Measurements from ENCODE around the gene CBR4. TPM values are rescaled to one million over a fixed set of nuclear protein-coding genes. Genes with fewer than 3 reads are reported as not detected.

CBR4 gene
- total RNA-seq, 2 donors from 2014 or later = 39.0 to 55.6 TPM

DNA sequence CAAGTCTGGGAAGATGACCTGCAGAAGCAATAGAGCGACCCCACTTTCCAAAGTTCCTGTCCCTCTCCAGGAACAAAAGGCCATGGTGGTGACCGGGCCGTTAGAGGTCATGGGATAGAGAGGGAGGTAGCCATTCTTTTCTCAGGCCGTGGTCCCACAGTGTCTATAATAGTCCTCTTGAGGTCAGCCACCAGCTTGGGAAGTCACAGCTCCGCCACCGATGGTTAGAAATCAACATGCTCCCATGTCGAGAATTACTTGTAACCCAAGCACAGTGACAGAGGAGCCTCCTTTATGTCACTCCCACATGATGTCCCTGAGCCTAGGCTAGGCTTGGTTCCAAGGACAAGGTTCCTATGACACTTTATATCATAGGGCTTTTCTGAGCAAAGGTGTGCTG is 48.3 kb upstream of the CBR4 start:
- Histone ChIP-seq H3K4me1 (ENCODE audit: control insufficient read depth, insufficient read depth, low read length) (no peaks in the 10 kb centered on the region), H3K27me3 (ENCODE audit: control insufficient read depth, insufficient read depth, low read length, poor library complexity, severe bottlenecking) (no peaks in the 10 kb centered on the region), H3K36me3 (ENCODE audit: control insufficient read depth, insufficient read depth, low read length) (no peaks in the 10 kb centered on the region), H3K4me3 (ENCODE audit: low read length) (no peak overlapping the region), H3K27ac (ENCODE audit: low read depth, low read length) (no peak overlapping the region), H3K9ac (ENCODE audit: extremely low read depth, low read length, poor library complexity, severe bottlenecking) (no peak overlapping the region), H3K9me3 (ENCODE audit: control insufficient read depth, low read length) (no peaks in the 10 kb centered on the region)
- TF ChIP-seq, protein P1, sequence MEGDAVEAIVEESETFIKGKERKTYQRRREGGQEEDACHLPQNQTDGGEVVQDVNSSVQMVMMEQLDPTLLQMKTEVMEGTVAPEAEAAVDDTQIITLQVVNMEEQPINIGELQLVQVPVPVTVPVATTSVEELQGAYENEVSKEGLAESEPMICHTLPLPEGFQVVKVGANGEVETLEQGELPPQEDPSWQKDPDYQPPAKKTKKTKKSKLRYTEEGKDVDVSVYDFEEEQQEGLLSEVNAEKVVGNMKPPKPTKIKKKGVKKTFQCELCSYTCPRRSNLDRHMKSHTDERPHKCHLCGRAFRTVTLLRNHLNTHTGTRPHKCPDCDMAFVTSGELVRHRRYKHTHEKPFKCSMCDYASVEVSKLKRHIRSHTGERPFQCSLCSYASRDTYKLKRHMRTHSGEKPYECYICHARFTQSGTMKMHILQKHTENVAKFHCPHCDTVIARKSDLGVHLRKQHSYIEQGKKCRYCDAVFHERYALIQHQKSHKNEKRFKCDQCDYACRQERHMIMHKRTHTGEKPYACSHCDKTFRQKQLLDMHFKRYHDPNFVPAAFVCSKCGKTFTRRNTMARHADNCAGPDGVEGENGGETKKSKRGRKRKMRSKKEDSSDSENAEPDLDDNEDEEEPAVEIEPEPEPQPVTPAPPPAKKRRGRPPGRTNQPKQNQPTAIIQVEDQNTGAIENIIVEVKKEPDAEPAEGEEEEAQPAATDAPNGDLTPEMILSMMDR (conservative IDR thresholded peaks at IDR 0.05) = no peak
- peaks cover 9% of the 10 kb centered on the region for H3K4me1 Mint-ChIP-seq
- H3K36me3 Mint-ChIP-seq (ENCODE audit: low read depth) = no peaks in the 10 kb centered on the region
- H3K27ac Mint-ChIP-seq = no peak overlapping the region
- H3K9me3 Mint-ChIP-seq = no peaks in the 10 kb centered on the region
- DNase-seq = no peak
- 89 to 97% methylated on average over 5 to 7 of the region's 7 CpGs for WGBS, 2 experiments (ENCODE audit: insufficient coverage in 1 of 2, insufficient read length in 1 of 2)
- no peaks in the 10 kb centered on the region for H3K27me3 Mint-ChIP-seq (ENCODE audit: insufficient read depth)
- H3K4me3 Mint-ChIP-seq = no peak overlapping the region

DNA sequence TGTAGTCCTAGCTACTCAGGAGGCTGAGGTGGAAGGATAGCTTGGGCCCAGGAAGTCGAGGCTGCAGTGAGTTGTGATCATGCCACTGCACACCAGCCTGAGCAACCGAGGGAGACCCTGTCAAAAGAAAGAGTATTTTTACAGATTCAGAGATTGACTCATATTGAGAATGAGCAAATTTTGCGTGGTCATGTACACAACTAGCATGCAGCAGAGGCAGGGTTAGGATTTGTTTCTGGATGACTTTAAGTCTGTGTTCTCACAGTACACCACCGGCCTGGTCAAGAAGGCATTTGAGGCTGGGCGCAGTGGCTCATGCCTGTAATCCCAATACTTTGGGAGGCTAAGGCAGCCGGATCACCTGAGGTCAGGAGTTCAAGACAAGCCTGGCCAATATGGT is 44.8 kb upstream of the CBR4 start:
- Mint-ChIP-seq H3K4me3 (no peak overlapping the region), H3K36me3 (ENCODE audit: low read depth) (no peaks in the 10 kb centered on the region), H3K27ac (no peak overlapping the region), H3K9me3 (no peaks in the 10 kb centered on the region), H3K27me3 (ENCODE audit: insufficient read depth) (peaks cover 2% of the 10 kb centered on the region), H3K4me1 (peaks cover 9% of the 10 kb centered on the region)
- no peak for DNase-seq
- Histone ChIP-seq H3K9me3 (ENCODE audit: control insufficient read depth, low read length) (no peaks in the 10 kb centered on the region), H3K9ac (ENCODE audit: extremely low read depth, low read length, poor library complexity, severe bottlenecking) (no peak overlapping the region), H3K4me3 (ENCODE audit: low read length) (no peak overlapping the region), H3K4me1 (ENCODE audit: control insufficient read depth, insufficient read depth, low read length) (no peaks in the 10 kb centered on the region), H3K27ac (ENCODE audit: low read depth, low read length) (no peak overlapping the region), H3K36me3 (ENCODE audit: control insufficient read depth, insufficient read depth, low read length) (no peaks in the 10 kb centered on the region), H3K27me3 (ENCODE audit: control insufficient read depth, insufficient read depth, low read length, poor library complexity, severe bottlenecking) (no peaks in the 10 kb centered on the region)
- TF ChIP-seq, protein P1 (conservative IDR thresholded peaks at IDR 0.05) = no peak
- 84 to 87% methylated on average over 6 of the region's 6 CpGs for WGBS, 2 experiments (ENCODE audit: insufficient coverage in 1 of 2, insufficient read length in 1 of 2)

DNA sequence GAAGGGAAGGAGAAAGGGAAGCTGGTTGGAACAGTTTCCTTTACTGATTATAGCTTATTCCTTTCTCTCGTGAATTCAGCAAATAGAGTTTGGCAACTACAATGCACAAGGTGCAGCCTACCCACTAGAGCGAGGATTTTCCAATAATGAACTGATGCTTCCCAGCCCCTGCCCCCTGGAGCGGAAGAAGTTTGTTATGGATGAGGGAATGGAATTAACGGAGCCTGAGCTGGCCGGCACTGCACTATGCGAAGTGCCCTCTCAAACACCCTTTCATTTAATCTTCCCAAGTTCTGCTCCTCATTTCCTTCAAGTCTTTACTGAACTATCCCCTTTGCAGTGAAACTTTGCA is 42.5 kb upstream of the CBR4 start:
- TF ChIP-seq, protein P1 (conservative IDR thresholded peaks at IDR 0.05) = no peak
- no peaks in the 10 kb centered on the region for H3K9me3 Mint-ChIP-seq
- DNase-seq = no peak
- no peaks in the 10 kb centered on the region for H3K36me3 Mint-ChIP-seq (ENCODE audit: low read depth)
- Histone ChIP-seq H3K4me3 (ENCODE audit: low read length) (no peak overlapping the region), H3K9me3 (ENCODE audit: control insufficient read depth, low read length) (no peaks in the 10 kb centered on the region), H3K4me1 (ENCODE audit: control insufficient read depth, insufficient read depth, low read length) (no peaks in the 10 kb centered on the region), H3K9ac (ENCODE audit: extremely low read depth, low read length, poor library complexity, severe bottlenecking) (no peak overlapping the region), H3K36me3 (ENCODE audit: control insufficient read depth, insufficient read depth, low read length) (no peaks in the 10 kb centered on the region), H3K27me3 (ENCODE audit: control insufficient read depth, insufficient read depth, low read length, poor library complexity, severe bottlenecking) (no peaks in the 10 kb centered on the region), H3K27ac (ENCODE audit: low read depth, low read length) (no peak overlapping the region)
- no peak overlapping the region for H3K4me3 Mint-ChIP-seq
- WGBS, 2 experiments (ENCODE audit: insufficient coverage in 1 of 2, insufficient read length in 1 of 2) = 95 to 100% methylated on average over 2 to 6 of the region's 6 CpGs
- peaks cover 15% of the 10 kb centered on the region for H3K4me1 Mint-ChIP-seq
- peaks cover 2% of the 10 kb centered on the region for H3K27me3 Mint-ChIP-seq (ENCODE audit: insufficient read depth)
- H3K27ac Mint-ChIP-seq = no peak overlapping the region

All from endodermal cell (in vitro differentiated cells).